Measurements from ENCODE around the gene TBC1D30.

GRCh38 chr12:64835901-64836300 is 11.5 kb downstream of the TBC1D30 start:
- TF ChIP-seq CTCF (IDR thresholded peaks at IDR 0.05; ENCODE audit: insufficient read depth, low read length, poor library complexity, severe bottlenecking), result no peak
- no peak for TF ChIP-seq EZH2phosphoT487 (conservative IDR thresholded peaks at IDR 0.05; ENCODE audit: low read length)

All from SU-DHL-6 (cell line).